Sigmoid colon (tissue), 7 donors: ENCODE data around the gene PRDM16. TPM values are rescaled to one million over a fixed set of nuclear protein-coding genes. Genes with fewer than 3 reads are reported as not detected.

Experiments used
- DNase-seq: peaks from one replicate; pipeline ENCODE4 v3.0.0-alpha.2; 2019
- H3K27ac ChIP-seq, 4 donors: fragments of 200-600 bp; sonication (generic); one replicate each; pipeline ENCODE4 v1.5.1; 2016 to 2019; ENCODE audit warnings: mild to moderate bottlenecking in 1 of 4
- H3K27me3 ChIP-seq, 3 donors: fragments of 200-600 bp; sonication (generic); one replicate each; pipeline ENCODE4 v1.5.1; 2019; ENCODE audit warnings: mild to moderate bottlenecking in 1 of 3
- H3K36me3 ChIP-seq, 4 donors: fragments of 200-600 bp; sonication (generic); one replicate each; pipeline ENCODE4 v1.5.1; 2016 to 2019
- H3K4me1 ChIP-seq, 4 donors: fragments of 200-600 bp; sonication (generic); one replicate each; pipeline ENCODE4 v1.5.1; 2017 to 2019
- H3K4me3 ChIP-seq, 4 donors: fragments of 200-600 bp; sonication (generic); one replicate each; pipeline ENCODE4 v1.5.1; 2017 to 2019; ENCODE audit warnings: mild to moderate bottlenecking in 2 of 4, moderate library complexity in 1 of 4
- H3K9me3 ChIP-seq, 4 donors: fragments of 200-600 bp in 3 of 4; sonication (generic) in 3 of 4; one replicate each; pipeline versions ENCODE4 v1.5.1 to v1.6.1; 2013 to 2019
- EP300 ChIP-seq, 4 donors: sonication (generic); formaldehyde crosslinking; IDR thresholded peaks; one replicate each; pipeline ENCODE4 v1.6.1; 2017; ENCODE audit warnings: antibody characterized with exemption in 4 of 4
- POLR2A ChIP-seq, 2 donors: fragments of 450-650 bp; IDR thresholded peaks; one replicate each; pipeline ENCODE4 v1.6.1; 2016; ENCODE audit warnings: antibody characterized with exemption in 2 of 2, mild to moderate bottlenecking in 2 of 2, moderate library complexity in 2 of 2
- POLR2AphosphoS5 ChIP-seq, 4 donors: sonication (generic); formaldehyde crosslinking; IDR thresholded peaks; one replicate each; pipeline ENCODE4 v1.6.1; 2017; ENCODE audit warnings: antibody characterized with exemption in 4 of 4
- WGBS, 2 donors: extraction: QIAGEN DNeasy Blood & Tissue Kit; methylation state at CpG; one replicate each; pipeline ENCODE4 v1.1.7; 2013; 5-methylcytosine and 5-hydroxymethylcytosine counted together
- intact Hi-C: fragments of 100-400 bp; cut with DNase I; formaldehyde crosslinking; loops from one replicate; pipeline ENCODE4 v1.15.1; 2023
- polyA plus RNA-seq, 3 donors: library from polyadenylated mRNA; stranded (reverse); fragments of 200-250 nt; gene quantifications; one replicate each; pipeline ENCODE4 v1.2.3, GENCODE V29; 2013
- total RNA-seq, 4 donors: library from RNA; depleted of rRNA; stranded (reverse); fragments of >200 nt; gene quantifications; one replicate each; pipeline ENCODE4 v1.1.0, GENCODE V29; 2016
- TF ChIP-seq, protein P1 (sequence below), 4 experiments: fragments of 450-650 bp in 3 of 4; fragments of 200-600 bp in 1 of 4; IDR thresholded peaks; one replicate each; pipeline ENCODE4 v1.5.1; 2016 to 2019; ENCODE audit warnings: antibody characterized with exemption in 4 of 4, mild to moderate bottlenecking in 3 of 4, moderate library complexity in 2 of 4
- donor health status: healthy with polysubstance abuse.
- donor health status: Bipolar disorder and iron deficiency.
- donor health status: healthy.

PRDM16 gene
- total and polyA plus RNA-seq, 7 donors, result under 0.01 to 1.7 (median 0.49) TPM

DNA sequence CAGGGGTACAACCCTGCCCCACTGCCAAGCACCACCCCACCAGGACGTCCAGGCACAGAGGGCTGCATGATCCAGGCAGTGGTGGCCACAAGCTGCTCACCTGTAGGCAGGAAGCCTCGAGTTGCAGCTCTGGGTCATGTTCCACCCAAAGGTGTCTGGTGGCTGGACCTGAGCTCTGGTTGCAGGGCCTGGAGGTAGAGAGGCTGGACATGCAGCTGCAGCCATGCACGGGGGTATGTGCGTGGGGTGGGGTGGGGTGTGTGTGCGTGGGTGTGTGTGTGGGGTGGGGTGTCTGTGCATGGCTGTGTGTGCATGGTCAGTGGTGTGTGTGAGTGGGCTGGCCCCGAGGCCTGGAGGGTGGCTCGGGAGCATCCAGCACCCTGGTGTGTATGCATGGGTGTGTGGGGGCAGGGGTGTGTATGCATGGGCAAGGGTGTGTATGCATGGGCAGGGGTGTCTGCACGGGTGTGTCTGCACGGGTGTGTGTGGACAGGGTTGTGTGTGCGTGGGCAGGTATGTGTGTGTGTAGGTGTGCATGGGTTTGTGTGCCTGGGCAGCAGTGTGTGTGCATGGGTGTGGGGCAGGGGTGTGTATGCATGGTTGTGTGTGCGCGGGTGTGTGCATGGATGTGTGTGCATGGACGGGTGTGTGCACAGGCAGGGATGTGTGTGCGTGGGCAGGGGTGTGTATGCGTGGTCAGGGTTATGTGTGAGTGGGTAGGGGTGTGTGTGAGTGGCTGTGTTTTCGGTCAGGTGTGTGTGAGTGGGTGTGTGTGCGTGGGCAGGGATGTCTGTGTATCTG is 401.0 kb downstream of the PRDM16 start:
- intact Hi-C loops, result no loop called here
- peak; percentile 50 for DNase-seq
- TF ChIP-seq, protein P1, sequence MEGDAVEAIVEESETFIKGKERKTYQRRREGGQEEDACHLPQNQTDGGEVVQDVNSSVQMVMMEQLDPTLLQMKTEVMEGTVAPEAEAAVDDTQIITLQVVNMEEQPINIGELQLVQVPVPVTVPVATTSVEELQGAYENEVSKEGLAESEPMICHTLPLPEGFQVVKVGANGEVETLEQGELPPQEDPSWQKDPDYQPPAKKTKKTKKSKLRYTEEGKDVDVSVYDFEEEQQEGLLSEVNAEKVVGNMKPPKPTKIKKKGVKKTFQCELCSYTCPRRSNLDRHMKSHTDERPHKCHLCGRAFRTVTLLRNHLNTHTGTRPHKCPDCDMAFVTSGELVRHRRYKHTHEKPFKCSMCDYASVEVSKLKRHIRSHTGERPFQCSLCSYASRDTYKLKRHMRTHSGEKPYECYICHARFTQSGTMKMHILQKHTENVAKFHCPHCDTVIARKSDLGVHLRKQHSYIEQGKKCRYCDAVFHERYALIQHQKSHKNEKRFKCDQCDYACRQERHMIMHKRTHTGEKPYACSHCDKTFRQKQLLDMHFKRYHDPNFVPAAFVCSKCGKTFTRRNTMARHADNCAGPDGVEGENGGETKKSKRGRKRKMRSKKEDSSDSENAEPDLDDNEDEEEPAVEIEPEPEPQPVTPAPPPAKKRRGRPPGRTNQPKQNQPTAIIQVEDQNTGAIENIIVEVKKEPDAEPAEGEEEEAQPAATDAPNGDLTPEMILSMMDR (IDR thresholded peaks at IDR 0.05), result no peak
- no peak for TF ChIP-seq POLR2A (IDR thresholded peaks at IDR 0.05)
- no peak for TF ChIP-seq POLR2AphosphoS5 (IDR thresholded peaks at IDR 0.05)
- TF ChIP-seq EP300 (IDR thresholded peaks at IDR 0.05), result no peak

DNA sequence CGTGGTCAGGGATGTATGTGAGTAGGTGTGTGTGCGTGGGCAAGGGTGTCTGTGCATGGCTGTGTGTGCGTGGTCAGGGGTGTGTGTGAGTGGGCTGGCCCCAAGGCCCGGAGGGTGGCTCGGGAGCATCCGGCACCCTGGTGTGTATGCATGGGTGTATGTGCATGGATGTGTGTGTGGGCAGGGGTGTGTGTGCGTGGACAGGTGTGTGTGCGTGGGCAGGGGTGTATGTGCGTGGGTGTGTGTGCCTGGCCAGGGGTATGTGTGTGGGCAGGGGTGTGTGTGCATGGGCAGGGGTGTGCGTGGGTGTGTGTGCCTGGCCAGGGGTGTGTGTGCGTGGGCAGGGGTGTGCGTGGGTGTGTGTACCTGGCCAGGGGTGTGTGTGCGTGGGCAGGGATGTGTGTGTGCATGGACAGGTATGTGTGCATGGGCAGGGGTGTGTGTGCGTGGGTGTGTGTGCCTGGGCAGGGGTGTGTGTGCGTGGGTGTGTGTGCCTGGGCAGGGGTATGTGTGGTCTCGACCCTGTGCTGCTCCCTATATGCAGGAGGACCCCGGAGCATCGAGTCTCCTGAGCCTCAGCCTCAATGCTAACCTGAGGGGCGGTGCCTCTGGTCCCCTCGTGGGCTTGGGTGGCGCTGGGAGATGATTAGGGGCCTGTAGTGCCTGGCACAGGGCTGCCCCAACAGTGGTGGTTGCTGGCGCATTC is 401.8 kb downstream of the PRDM16 start:
- intact Hi-C loops, result no loop called here
- 87% methylated on average over 22 of the region's 22 CpGs for WGBS, 2 donors
- peaks cover 0 to 9% (median 3%) of the 10 kb centered on the region in 4 donors for H3K4me1 ChIP-seq
- H3K9me3 ChIP-seq, result no peaks in the 10 kb centered on the region
- H3K27ac ChIP-seq, result no peak overlapping the region
- H3K27me3 ChIP-seq, result peaks cover 0 to 33% (median 0%) of the 10 kb centered on the region in 3 donors
- peak; percentile 58 for DNase-seq
- H3K4me3 ChIP-seq, result no peak overlapping the region
- H3K36me3 ChIP-seq, result no peaks in the 10 kb centered on the region
- no peak for TF ChIP-seq EP300 (IDR thresholded peaks at IDR 0.05)
- no peak for TF ChIP-seq POLR2A (IDR thresholded peaks at IDR 0.05)
- TF ChIP-seq POLR2AphosphoS5 (IDR thresholded peaks at IDR 0.05), result no peak
- TF ChIP-seq, protein P1 (IDR thresholded peaks at IDR 0.05), result no peak

More for the DNA sequence above, 401.0 kb downstream of the PRDM16 start:
- Histone ChIP-seq H3K9me3 (no peaks in the 10 kb centered on the region), H3K27me3 (peaks cover 0 to 34% (median 0%) of the 10 kb centered on the region in 3 donors), H3K4me3 (no peak overlapping the region), H3K4me1 (peaks cover 0 to 9% (median 3%) of the 10 kb centered on the region in 4 donors), H3K36me3 (no peaks in the 10 kb centered on the region), H3K27ac (no peak overlapping the region)
- 81 to 91% methylated on average over 17 of the region's 17 CpGs for WGBS, 2 donors

DNA sequence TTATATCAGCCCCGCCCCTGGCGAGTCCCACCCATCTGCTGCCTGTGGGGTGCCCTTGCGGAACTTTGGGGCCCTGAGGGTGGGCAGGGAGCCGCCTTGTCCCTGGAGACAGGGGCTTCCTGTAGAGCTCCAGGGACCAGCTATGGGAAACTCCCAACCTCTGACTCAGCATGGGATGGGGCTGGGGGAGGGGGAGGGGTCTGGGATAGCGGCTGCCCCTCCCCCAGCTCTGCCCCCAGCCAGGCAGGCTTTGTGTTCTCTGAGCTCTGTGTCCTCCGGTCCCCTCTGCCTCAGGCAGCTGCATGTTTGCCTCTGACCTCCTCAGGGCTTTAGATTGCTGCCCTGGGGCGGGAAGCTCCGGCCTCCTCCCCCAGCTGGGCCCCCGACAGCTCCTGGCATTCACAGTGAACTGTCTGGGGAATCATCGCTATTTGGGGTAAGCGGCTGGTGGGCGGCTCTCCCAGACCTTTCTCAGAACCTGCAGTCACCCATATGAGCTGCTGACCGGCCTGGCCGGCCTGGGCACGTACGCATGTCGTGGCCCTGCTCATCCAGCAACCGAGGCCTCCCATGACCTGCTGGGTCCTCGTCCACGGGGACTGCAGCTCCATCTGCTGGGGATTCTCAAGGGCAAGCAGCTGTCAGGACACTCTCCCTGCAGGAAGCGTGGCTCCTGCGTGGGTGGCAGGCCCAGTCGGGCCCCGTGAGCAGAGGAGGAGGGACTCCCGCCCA is 402.5 kb downstream of the PRDM16 start:
- no peak for DNase-seq
- 64 to 73% methylated on average over 25 of the region's 25 CpGs for WGBS, 2 donors

More for the DNA sequence above, 402.5 kb downstream of the PRDM16 start:
- Histone ChIP-seq H3K36me3 (no peaks in the 10 kb centered on the region), H3K27ac (no peak overlapping the region), H3K9me3 (no peaks in the 10 kb centered on the region), H3K27me3 (peaks cover 0 to 40% (median 0%) of the 10 kb centered on the region in 3 donors), H3K4me3 (no peak overlapping the region), H3K4me1 (peaks cover 0 to 9% (median 3%) of the 10 kb centered on the region in 4 donors)
- intact Hi-C loops, result no loop called here
- TF ChIP-seq POLR2A (IDR thresholded peaks at IDR 0.05) (no peak), EP300 (IDR thresholded peaks at IDR 0.05) (no peak), POLR2AphosphoS5 (IDR thresholded peaks at IDR 0.05) (no peak)
- TF ChIP-seq, protein P1 (IDR thresholded peaks at IDR 0.05), result no peak
